HG02884 (cell line): Measurements from ENCODE around the gene STN1.

ENCODE experiments used
- ATAC-seq: cut with Tn5 transposase; IDR thresholded peaks from one replicate; pipeline ENCODE4 v1.9.1; 2021; ENCODE audit warnings: mild to moderate bottlenecking, moderate library complexity; ENCODE audit not compliant: unreplicated experiment

The STN1 gene

DNA sequence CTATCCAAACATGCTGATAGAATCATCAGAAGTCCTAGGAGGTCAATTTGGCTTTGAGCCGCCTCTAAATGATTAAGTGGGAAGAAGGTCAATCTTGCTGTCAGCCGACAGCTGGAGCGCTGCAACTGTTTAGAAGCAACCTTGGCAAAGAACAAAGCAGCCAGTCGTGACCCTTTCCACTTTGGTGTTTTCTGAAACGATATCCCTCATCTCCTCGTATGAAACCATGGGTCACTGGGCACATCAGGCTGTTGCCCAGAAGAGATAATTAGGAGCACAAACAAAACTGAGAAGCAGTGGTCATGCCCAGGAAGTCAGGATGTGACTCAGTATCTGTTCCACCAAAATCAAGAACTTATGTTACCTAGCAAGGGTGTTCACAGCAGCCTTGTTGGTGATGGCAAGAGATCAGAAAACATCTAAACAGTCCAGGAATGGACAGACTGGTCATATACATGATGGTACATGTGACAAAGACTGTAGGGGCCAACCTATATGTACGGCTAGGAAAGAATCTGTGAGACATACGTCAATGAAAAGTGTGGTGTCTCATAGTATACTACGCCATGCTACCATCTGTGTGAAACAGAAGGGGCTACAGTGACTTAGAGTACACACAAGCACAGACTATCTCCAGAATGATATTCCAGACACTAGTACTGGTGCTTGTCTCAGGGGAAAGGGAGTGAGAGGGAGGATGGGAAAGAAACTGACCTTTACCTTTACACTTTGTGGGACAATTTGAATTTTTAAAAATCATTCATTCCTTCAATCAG is 22.4 kb downstream of the STN1 start:
- ATAC-seq = no peak

- ATAC-seq = no peak
These were observed 23.5 kb downstream of the STN1 start for GRCh38 chr10:103894441-103894864.

GRCh38 chr10:103893817-103894216 is 24.2 kb downstream of the STN1 start:
- no peak for ATAC-seq

- ATAC-seq = no peak
These were observed 25.8 kb downstream of the STN1 start for GRCh38 chr10:103892181-103892580.

GRCh38 chr10:103890688-103891087 is 27.3 kb downstream of the STN1 start:
- no peak for ATAC-seq

DNA sequence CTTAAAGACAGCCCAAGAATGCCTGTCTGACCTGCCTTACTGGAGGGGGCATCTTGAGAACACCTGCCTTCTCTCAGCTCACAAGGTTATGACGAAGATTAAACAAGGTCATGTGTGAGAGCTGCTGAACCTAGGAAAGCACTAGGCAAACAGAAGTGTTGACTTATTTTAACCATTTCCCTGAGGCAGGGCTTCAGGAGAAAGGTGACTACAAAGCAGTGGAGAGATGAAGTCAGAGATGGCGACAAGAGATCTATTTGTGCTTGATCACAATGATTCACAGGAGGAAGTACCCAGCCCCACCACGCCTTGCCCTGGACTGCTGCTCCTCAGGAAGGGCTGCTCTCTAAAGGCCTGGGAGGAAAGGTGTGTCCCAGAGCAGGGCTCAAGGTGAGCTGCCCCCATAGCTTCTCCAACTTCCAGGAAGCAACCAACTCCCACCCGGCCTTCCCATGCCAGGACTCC is 27.8 kb downstream of the STN1 start:
- ATAC-seq = no peak

DNA sequence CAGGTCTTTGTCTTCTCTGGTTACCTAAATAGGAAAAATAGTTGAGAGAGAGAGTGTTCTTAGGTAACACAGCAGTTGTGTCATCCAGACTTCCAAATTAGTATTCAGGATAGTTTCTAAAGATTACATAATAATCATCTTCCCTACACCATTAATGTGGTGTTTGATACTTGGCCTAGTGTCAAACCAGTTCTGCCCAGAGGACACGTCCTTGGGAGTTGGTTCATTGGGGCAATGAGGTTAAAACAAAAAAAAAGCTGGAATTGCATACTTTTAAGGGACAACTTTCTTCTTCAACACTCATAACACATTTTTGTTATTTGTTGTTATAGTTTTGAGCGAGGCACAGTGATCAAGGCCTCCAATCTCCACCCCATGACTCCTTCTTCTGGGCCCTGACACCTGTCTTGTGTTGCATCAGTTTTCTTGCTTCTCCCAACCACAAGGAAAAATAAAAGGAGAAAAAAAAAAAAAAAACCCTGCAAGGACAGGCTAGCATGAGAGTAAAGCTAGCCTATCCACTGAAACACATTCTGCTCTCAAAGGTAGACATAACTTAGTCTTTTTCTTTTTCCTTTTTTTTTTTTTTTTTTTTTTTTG is 28.8 kb downstream of the STN1 start:
- no peak for ATAC-seq

DNA sequence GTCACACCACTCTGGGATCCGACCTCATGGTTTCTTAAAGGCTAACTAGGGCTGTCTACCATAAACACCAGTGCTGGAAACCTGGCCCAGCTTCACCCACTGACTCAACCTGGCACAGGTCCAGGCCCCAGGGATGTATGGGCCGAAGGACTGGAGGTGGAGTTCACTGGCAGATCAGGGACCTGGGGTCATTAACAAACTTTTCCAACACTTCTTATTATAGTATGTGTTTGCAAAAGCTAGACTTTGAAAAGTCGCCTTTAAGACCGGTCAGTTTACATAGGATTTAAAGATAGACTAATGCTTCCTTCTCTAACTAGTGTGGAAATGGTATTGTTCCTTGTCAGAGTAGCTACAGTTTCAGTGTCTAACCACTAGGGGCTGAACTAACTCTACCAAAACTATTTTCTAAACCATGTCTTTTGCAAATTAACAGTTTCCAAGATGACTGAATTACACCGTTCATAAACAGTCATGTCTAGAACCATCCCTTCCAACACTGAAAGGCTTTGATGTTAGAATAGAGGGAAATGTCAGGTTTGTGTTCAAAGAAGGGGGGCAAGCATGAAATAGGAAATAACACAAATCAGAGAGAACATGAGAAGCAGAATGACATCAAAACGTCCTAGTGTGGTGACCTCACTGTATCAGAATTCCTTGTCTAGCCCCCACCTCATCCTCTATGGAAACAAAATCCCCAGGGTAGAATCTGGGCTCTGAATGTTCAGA is 29.7 kb downstream of the STN1 start:
- ATAC-seq = peak; percentile 62

GRCh38 chr10:103885617-103886016 is 32.4 kb downstream of the STN1 start:
- ATAC-seq = no peak

DNA sequence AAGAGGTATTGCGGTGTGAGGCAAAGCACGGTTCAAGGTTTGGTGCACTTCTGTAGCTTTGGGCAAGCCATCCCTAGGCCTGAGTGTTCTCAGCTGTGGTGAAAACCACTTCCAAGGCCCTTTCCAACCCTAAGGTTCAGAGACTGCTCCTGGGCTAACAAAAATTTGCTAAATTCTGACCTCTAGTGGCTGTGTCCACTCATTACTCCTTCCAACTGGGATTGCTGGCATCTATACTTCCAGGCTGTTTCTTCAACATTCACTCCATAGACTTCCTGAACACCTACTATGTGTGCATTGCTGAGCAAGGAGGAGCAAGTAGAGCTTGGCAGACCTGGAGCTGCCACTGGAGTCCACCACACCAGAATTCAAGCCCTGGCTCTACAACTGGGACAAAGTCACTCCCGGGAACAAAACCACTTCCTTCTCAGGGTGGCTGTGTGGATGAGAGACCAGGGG is 33.3 kb downstream of the STN1 start:
- ATAC-seq = no peak

- no peak for ATAC-seq
These were observed 35.5 kb downstream of the STN1 start for GRCh38 chr10:103882285-103883007.

DNA sequence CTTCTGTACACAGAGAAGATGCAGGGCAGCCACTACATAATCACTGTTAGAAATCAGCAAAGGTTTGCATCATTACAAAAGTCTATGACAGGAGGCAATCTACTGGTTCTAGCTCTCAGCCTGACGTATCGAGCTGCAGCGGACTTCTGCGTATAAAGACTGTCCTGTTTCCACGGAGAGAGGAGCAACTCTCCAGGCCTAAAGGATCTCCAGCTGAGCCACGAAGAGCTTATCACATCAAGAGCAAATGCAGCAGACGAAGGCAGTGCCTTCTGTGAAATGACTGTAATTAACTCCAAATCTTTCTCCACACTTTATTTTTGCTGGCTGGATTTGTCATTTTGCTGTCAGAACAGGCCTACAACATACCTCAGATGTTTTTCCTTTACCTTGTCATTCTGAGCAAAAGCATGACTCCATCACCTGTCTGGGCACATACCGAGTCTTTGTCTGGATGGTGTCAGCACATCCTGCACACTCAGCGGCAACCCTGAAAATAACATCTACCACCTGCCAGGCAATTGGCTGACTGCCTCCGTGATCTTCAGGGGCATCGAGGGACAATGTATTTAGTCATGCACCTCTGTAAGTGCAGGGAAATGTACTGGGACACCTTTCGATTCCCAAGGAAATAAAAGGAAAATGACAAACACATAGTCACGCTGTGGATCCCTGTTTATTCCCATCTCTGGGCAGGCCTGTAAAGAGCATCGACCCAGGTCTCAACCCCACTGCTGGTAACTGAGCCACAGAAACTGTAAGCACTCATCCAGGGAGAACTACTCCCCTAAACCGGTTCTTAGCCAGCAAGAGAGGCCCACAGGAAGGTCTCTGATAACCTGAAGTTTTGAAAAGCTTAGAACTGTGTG is 36.3 kb downstream of the STN1 start:
- ATAC-seq = no peak

DNA sequence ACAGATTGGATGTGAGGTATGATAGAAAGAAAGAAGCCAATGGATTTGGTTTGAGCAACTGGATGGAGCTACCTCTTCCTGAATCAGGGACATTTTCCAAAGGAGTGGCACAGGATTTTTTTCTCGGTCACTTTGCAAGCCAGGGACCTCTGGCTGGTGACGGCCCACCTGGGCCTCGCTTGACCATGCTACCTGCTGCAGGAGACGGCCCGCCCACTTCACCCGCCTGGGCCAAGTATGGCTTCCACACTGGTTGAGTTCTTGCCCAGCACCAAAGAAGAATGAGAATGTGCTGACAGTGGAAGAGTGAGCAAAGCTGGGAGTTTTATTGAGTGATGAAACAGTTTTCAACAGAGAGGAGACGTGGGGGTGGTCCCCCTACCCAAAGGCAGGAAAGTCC is 38.2 kb downstream of the STN1 start:
- ATAC-seq = no peak

- ATAC-seq = no peak
These were observed 38.6 kb downstream of the STN1 start for GRCh38 chr10:103879409-103879808.

GRCh38 chr10:103877861-103878260 is 40.1 kb downstream of the STN1 start:
- ATAC-seq = no peak

DNA sequence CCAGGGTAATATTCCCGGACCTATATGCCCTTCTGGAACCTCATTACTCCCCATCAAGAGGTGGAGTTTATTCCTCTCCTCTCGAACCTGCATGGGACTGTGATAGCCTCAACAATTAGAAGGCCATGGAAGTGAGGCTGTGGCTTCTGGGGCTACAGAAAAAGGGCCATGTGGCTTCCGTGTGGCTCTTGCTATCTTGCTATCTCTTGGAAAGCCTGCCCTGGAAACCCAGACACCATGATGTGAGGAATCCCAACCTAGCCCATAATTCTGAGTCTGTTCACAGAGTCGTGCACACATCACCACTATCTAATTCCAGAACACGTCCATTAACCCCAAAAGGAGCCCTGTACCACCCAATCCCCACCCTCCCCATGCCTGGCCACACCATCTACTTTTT is 41.8 kb downstream of the STN1 start:
- no peak for ATAC-seq

GRCh38 chr10:103874730-103875129 is 43.3 kb downstream of the STN1 start:
- no peak for ATAC-seq

DNA sequence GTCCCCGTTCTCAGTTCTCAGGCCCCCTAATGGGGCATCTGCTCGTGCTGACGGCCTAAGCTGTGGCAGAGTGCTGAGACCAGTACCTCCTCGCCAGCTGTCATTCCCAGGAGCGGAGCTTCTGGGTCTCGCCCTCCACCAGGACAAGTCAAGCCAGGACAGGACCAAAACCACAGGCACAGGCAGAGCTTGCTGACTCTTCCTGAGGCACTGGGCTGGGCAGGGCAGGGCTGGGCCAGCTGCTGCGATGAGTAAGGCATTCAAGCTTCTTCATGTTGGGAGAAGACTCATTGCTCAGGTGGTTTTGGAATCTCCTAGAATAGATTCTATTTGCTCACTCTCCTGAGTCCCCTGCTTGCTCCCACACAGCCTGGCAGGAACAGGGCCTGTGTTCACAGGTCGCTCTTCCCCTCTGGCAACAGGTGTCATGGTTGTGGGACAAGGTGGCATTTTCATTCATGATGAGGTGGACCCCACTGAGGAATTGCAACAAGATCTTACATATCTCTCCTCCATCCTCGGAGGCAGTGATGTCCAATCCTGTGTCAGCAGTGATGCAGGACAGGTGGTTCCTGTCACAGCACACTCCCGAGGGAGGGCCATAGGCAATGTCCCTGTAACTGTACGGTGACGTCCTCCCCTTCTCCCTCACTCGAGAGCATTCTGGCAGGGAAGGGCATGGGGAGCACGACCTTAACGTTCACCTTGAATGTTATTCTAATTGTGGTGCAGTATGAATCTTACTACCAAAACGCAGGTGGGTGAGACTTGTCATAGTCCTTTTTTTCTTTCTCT is 45.6 kb downstream of the STN1 start:
- no peak for ATAC-seq

DNA sequence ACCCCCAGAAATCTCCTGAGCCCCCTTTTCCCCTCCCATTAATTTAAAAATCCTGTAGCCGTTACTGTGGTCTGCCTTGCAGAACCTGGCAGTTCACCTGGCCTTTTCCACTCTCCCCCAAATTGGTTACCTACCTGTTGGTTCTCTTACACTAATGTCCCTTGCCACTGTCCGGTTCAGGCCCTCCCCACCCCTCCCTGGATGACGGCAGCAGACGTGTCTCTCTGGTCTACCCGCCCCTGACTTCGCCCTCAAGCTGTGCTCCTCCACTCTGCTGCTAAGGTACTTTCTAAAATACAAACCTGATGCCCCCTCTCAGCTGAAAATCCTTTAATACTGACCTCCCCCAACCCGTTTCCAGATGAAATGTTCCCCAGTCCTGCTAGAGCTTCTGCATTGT is 47.0 kb downstream of the STN1 start:
- no peak for ATAC-seq
